Fibroblast of upper back skin (primary cell): Measurements from ENCODE around the gene SNHG17.
"Not testable (repeated sequence)": the region's sequence is repeated elsewhere in the genome, so short reads cannot be mapped to it uniquely, and the experiment has no call there.

Experiments used
- DNase-seq: peaks from one replicate; pipeline ENCODE4 v3.0.0-alpha.2; 2013

Gene SNHG17

GRCh38 chr20:38447251-38447661, 12.1 kb upstream of the SNHG17 start:
- DNase-seq = no peak

DNA sequence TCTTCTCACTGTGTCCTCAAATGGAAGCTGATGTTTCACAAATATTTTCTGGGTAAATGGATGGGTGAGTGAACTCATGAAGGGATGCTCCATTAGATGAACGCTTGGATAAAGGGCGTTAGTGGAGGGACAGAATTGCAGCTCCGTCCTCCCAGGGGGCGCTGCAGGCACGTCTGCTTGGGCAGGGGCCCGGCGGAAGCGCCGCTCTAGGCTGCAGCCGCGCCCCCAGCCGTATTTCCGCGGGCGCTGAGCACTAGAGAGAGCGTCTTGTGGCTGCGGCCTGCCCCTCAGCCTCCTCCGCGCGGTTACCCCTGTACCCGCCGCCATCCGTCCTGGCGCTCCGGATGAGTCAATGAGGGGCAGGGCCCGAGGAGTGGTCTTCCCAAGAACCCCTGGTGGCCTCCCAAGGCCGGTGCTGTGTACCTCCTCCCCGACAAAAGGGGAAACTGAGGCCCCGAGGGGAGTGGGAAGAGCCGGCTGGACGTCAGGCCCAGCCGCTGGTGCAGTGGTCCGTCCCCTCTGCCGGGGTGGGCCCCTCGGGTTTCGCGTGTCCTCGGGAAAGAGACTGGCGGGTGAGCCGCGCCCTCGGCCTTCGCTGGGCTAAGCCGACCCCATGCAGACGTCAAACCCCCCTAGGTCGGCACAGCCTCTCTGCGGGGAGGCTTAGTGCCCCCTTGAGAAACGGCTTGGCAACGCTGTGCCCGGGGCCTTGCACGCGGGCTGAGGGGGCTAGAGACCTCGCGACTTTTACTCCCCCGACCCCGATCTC, 11.5 kb upstream of the SNHG17 start:
- peak; percentile 91 for DNase-seq

GRCh38 chr20:38445901-38446425, 10.8 kb upstream of the SNHG17 start:
- no peak for DNase-seq

GRCh38 chr20:38445381-38445796, 10.3 kb upstream of the SNHG17 start:
- DNase-seq = no peak

GRCh38 chr20:38441916-38442315, 6.8 kb upstream of the SNHG17 start:
- DNase-seq = no peak

- DNase-seq = not testable (repeated sequence)
Observed at GRCh38 chr20:38441110-38441509, 6.0 kb upstream of the SNHG17 start.

DNA sequence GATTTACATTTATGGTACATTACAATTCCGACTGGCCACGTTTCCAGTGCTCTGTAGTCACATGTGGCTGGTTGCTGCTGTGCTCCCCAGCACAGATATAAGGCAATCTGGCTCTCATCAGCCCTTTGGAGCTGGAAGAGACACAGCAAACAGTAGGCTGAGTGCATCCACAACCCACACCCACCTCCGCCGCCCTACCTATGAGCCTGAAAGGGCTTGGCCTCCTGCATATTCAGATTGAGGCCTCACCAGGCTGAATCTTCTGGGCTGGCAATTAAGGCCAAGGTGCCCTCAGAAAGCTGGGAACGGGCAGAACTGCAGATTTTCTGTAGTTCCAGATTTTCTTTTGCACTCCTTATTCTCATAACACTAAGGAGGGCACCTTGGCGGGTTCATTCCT, 2.7 kb upstream of the SNHG17 start:
- no peak for DNase-seq

DNA sequence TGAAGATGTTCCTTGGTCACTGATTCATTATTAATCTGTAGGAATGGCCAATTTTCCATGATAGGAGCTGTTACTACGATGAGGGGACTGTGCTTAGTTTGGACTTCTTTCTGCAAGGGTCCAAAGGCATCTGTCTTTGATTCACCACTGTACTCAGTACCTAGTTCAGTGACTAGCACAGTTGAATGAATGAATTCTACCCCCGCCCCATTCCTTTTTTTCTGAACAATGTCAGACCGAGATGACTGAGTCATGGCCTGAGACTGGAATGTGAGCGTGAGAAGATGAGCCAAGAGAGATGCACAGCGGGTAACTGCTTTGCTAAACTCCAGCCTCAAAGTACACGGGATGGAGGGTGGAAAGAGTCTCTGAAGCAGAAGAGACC, 419 bp upstream of the SNHG17 start:
- peak; percentile 74 for DNase-seq

GRCh38 chr20:38434301-38434741, 807 bp downstream of the SNHG17 start:
- no peak for DNase-seq

- no peak for DNase-seq
Observed at GRCh38 chr20:38433304-38433972, 1.7 kb downstream of the SNHG17 start.

- not testable (repeated sequence) for DNase-seq
Observed at GRCh38 chr20:38432870-38433269, 2.3 kb downstream of the SNHG17 start.

- no peak for DNase-seq
Observed at GRCh38 chr20:38432292-38432691, 2.8 kb downstream of the SNHG17 start.

- no peak for DNase-seq
Observed at GRCh38 chr20:38430679-38431325, 4.3 kb downstream of the SNHG17 start.

- DNase-seq = no peak
Observed at GRCh38 chr20:38429301-38429700, 5.8 kb downstream of the SNHG17 start.

DNA sequence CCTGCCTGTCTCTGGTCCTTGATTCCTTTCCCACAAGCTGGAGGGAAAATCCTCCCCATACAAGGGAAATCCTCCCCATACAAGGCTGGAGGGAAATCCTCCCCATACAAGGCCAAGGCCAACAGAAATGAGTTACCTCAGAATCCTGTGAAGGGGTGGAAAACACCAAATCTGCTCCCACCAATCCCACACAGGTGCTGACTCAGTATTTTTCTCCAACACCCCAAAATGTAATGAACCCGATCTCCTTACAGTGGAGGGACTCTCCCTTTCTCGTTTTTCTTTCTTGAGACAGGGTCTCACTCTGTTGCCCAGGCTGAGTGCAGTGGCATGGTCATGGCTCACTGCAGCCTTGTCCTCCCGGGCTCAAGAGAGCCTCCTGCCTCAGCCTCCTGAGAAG, 6.3 kb downstream of the SNHG17 start:
- DNase-seq = no peak

GRCh38 chr20:38427655-38428023, 7.5 kb downstream of the SNHG17 start:
- no peak for DNase-seq

- DNase-seq = peak; percentile 92
Observed at GRCh38 chr20:38426006-38426897, 8.9 kb downstream of the SNHG17 start.

DNA sequence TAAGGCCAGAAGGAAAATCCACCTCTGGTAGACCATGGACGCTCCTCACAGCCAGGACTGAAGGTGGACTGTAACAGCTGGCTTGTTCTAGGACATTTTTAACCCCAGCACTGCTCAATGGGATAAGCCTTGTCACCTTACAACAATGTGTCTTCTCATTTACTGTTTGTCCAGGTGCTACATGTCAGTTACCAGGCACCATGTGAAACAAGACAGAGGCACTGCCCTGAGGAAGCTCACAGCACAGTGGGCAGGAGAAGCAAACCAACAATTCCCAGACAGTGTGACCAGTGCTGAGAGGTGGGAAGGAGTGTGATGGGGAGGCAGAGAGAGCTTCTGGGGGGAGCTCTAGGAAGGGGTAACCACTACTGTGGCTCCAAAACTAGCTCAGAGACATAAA, 10.7 kb downstream of the SNHG17 start:
- no peak for DNase-seq

DNA sequence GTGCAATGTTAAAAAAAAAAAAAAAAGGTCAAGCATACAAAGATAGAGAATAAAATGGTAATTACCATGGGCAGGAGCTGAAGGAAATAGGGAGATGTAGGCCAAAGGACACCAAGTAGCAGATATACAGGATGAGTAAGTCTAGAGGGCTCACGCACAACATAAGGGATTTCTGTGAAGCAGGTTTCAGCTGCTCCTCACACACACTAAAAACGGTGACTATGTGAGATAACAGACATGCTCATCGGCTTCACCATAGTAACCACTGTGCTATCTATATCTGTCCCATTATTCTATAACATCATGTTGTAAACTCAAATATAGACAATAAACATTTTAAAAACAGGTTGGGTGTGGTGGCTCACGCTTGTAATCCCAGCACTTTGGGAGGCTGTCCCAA, 11.6 kb downstream of the SNHG17 start:
- DNase-seq = no peak

DNA sequence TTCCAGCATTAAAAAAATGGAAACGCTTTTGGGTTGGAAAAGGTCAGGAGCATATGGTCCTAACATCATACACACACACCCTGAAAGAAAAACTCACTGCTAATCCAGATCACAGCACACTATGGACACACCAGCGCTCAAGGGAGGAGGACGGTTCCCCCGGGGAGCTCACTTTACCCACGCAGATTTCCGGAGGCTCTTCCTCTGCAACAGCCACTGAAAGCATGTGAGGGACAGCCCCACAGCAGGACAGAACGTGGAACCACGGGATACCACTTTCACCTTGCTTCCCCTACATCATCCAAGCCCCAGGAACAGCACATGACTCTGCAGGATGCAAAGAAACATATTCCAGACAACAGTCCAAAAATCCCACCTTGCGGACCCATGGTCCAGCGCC, 13.2 kb downstream of the SNHG17 start:
- no peak for DNase-seq

DNA sequence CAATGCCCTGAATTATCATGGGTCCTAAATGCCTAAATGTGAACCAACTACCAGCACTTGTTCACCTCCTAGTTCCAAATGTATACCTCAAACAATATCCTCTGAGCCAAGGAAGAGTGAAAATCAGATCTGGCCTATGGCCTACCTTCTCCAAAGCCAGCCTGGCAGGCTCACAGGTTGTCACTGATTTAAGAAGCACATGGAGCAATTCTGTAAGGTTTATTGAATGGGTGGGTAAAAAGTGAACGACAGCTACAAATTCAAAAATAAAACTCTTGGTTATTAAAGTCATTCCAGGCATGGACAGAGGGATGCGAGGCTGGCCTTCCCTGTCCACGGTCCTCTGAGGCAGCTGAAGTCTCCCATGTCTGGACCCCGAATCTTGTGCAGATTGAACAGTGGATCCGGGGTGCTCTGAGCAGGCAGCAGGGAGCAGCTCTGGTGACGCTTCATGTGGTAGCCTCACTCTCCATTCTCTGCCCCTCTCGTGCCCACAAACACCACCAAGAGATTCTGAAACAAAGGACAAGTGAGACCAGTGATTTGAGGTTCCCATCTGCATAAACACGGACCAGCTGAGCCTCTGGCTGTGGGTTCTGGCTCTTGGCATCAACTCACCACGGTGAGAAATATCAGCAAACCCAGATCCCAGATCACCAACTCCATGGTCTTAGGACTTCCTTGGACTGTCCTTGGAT, 14.6 kb downstream of the SNHG17 start:
- no peak for DNase-seq
